DMS153 treated with DMSO at 0.1 percent for 48 hours (cell line): ENCODE data around the gene TRAT1.
"Not testable (repeated sequence)": the region's sequence is repeated elsewhere in the genome, so short reads cannot be mapped to it uniquely, and the experiment has no call there.

ENCODE experiments used
- DNase-seq: peaks from one replicate; lab custom pipeline; 2025; ENCODE audit not compliant: unreplicated experiment; lab: John Stamatoyannopoulos, UW

Gene TRAT1, protein sequence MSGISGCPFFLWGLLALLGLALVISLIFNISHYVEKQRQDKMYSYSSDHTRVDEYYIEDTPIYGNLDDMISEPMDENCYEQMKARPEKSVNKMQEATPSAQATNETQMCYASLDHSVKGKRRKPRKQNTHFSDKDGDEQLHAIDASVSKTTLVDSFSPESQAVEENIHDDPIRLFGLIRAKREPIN

DNA sequence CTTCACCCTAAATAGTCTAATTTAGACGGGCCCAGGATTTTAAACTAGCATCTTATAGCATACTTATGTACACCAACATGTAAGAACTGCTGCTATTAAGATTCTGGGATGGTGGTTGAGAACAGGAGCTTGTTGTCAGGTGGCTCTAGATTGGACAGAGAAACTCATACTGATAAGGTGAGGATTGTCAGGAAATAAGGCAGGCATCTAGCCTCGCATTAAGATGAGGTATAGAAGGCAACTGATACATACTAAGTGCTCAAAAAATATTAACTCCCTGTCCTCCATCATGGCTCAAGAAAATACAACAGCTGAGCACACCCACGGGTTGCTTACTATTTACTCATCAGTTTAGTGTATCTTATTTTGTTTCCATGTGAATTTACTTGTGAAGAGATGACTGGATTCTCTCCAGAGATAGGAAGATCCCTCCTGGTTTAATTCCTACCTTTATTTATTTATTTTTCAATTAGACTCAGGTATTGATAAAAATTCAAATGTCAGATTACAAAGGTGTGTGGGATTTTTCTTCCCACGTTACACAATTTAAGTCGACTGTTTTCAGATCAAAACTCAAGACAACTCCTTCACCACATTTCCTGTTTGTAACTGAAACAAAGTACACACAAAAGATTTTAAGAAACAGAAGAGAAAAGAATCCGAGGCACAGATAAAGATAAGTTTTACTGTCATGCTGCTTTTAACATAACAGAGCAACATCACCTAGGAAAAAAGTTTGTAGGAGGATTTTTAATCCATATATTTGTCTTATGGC lies at the start of gene TRAT1:
TRAT1 (plus strand) TSS at position 664 of the 775 bp plus-strand sequence. CDS start 142 bp downstream, outside the sequence.
- DNase-seq = no peak

DNA sequence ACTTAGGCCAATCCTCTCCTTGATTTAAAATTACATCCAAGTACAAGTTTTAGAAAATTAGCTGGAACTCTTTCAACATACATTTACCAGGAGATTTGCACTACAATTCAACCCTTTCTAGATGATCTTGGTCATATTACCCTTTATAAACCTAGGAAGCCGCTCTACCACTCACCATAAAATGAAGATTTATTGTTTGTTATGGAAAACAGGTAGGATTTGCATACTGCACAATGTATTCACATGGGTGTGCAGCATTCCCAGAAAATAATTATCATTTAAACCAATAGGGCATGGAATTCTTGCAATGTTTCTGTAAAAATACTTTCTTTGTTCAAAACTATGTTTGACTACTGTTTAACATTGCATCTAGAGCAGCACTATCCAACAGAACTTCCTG lies 46.9 kb upstream of the TRAT1 start:
- no peak for DNase-seq

DNA sequence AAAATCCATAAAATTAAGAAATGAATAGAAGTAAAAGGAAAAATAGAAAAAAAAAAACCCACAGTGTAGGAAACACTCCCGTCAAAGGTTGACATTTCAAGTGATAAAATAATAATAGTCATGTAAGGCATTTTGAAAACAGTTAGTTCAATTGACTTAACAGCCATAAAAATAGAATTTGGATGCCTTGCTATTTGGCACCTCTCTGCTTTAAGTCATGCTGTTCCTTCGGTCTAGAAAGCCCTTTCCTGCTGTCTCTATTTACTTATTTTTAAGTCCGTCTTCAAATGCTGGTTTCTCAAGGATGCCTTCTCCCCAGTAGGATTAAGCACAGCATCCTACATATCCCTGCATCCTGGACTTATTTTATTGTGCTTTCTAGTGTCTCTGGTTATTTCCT lies 43.1 kb upstream of the TRAT1 start:
- DNase-seq = no peak

DNA sequence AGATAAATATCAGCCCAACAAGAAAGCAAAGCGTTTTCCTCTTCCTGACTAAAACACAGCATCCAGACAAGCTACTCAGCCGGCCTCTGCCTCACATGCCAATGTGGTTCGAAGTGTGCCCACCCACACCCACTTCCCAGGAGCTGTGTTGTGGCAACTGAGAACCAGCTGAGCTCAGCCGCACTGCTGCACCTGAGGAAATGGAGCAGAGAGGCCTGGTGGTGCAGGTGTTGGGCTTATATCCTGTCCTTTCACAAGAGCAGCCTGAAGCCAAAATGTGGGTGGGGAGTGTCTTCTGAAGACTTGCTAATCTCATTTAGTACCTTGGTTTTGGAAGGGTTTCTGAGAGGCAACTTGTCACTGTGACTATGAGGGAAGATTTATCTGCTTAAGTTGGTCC lies 42.4 kb upstream of the TRAT1 start:
- no peak for DNase-seq

DNA sequence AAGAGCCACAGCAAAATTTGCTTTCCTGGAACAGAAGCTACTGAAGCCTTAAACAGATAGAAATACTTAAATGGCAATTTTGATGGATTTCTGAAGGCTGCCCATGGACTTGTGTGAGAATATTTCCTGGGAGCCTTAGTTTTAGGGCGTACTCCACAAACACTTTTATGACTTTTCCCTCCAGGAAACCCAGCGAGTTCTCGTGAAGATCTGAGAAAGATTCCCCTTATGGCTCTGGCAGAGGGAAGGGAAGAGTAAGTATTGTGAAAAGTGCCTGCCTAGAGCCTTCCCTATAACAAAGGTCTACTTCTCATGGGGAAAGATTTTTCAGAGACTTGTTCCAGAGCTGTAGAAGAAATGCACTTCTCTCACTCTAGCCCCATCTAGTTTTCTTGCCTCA lies 31.1 kb upstream of the TRAT1 start:
- DNase-seq = no peak

DNA sequence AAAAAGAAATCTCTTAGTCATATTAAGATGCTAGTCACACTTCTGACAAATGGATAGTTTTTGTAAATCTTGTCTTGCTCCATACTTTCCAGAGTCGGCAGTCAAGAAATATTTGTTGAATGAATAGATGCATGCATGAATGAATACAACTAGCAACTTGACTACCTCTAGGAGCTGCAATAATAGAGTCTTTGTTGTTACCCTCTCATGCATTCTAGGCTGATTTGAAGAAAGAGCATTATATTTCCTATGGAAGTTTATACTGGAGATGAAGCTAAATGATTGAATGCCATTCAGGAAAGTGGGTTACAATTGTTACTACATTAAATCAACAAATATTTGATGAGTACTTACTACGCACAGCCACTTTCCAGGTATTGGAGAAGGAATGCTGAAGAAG lies 18.1 kb upstream of the TRAT1 start:
- no peak for DNase-seq

DNA sequence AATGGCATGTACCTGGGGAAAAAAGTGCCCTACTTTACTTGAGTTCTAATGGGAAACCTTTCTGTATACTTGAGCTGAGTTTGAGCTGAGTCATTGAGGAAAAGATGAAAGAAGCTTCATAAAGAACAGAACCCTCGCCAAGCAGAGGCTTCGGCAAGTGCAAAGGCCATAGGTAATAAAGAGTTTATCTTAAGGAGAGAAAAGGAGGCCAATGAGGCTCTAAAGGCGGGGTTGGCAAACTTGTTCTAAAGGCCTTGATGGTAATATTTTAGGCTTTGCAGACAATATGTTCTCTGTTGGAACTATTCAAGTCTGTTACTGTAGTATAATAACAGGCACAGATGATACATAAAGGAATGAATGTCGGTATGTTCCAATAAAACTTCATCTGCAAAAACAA lies 17.6 kb upstream of the TRAT1 start:
- no peak for DNase-seq

DNA sequence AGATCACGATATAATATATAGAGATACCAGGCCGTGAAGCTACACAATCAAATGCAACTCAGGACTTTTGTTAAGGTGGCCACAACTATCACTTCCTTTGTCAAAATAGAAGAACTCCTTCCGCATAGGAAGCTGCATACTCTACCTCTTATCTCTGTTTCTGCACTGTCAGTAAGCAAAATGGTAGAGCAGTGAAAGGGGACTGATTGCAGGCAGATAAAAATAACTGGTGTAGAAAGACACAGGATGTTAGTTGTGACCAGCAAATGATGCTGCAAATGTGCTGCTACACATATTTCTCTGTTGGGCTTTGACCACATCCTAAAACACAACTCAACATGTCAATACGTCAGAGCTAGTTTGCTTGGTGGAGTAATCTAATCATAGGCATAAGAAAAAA lies 16.3 kb upstream of the TRAT1 start:
- DNase-seq = no peak

DNA sequence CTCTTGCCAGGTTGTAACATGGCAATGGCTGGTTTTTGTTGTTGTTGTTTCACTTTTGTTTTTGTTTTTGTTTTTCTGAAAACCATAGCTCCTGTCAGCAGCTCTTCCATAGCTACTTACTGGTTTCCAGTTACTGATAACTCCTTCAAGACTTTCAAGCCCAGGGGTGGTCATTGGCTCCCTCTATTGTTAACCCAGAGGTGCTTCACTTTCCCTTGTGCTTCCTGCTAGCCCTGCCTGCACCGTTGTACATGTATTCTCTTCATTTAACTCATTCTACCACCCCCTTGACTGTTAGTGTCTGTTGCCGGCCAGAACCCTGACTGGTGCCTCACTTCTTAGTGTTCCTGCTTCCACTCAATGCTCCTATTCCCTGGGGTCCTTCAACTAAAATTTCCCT lies 4.2 kb upstream of the TRAT1 start:
- no peak for DNase-seq

DNA sequence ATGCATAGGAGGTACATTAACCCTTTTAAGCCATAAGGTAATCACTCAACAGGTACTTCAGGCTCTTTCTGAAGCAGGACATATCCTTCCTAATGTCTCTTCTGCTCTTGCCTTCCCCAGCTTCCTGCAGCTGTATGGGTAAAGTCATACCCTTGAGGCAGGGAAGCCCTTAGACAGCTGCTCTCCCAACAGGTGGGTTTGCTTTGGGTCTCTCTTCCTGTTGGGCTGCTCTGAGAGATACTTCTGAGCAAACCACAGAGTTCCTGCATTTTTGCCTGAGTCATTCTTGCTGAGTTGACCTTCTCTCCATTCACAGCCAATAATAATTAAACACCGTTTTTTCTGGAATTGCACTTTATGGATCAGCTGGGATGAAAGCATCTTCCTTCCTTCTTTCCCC lies 2.0 kb upstream of the TRAT1 start:
- DNase-seq = no peak

DNA sequence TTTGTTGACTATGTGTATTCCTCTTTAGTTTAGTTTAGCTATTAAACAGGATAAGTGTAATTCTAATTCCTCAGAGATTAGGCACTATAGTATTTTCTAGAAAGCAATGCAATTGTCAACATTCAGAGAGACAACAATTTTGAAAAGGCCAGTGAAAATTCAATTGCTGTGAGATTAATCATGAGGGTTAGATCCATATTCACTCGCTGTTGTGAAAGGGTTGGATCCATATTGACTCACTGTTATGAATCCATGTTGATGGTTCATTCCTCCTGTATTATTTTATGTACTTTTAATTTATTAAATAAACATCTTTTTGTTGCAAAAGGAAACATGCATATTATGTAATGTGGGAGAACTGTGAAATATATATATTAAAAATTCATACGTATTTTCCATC lies 641 bp downstream of the TRAT1 start:
- DNase-seq = no peak

DNA sequence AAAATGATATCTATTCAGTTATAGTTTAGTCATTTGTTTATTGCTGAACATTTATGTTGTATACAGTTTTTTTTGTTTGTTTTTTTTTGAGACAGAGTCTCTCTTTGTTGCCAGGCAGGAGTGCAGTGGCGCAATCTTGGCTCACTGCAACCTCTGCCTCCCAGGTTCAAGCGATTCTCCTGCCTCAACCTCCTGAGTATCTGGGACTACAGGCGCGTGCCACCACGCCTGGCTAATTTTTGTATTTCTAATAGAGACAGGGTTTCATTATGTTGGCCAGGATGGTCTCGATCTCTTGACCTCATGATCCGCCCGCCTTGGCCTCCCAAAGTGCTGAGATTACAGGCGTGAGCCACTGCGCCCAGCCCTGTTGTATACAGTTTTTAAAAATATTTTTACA lies 1.2 kb downstream of the TRAT1 start:
- not testable (repeated sequence) for DNase-seq

DNA sequence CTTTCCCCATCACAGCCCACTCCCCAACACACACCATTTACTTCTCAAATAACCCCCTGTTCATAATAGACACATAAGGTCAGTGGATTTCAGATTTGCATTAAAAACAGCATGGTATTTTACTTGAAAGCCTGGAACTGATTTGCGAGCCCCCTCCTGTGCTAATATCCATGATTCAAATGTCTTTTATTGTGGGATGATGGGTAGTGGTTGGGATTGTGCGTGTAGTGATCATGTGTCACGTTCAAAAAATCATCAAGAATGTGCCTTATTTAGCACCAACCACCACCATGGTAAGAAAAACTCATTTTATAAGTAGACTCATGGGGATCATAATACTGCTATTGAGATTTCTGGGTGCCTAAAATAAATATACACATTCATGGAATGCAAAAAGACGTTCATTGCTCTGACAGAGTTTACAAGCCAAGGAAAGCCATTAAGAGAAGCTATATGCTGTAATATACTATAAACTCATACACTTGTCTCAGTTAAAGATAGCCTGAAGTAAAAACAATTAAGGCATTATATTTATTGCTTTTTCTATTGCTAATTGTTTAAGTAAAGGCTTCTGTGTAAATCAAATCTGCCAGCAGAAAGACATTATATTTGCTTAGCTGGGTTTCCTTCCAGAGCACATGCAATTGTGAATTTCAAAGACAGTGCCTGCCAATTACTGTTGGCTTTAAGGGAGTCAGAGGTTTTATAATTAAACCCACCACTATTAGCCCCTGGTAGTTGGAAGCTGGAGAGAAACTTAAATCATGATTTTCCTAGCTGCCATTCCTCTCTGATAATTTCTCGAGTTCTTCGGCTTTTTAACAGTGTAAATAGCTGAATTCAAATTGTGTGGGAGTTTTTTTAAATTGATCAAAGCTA lies 4.0 kb downstream of the TRAT1 start:
- DNase-seq = no peak

DNA sequence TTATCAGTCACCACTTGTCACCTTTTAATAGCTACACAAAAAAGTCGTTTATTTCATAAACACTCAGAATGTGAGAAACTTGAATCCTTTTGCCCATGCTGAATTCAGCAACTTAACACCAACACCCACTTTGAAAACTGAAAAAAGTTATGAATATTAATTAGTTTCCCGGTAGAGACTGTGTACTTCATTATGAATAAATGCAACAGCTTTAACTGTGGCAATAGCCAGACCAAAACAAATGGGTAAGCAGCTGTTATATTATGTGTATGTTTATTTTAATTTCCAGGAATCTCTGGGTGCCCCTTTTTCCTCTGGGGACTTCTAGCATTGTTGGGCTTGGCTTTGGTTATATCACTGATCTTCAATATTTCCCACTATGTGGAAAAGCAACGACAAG lies 7.8 kb downstream of the TRAT1 start:
- no peak for DNase-seq

DNA sequence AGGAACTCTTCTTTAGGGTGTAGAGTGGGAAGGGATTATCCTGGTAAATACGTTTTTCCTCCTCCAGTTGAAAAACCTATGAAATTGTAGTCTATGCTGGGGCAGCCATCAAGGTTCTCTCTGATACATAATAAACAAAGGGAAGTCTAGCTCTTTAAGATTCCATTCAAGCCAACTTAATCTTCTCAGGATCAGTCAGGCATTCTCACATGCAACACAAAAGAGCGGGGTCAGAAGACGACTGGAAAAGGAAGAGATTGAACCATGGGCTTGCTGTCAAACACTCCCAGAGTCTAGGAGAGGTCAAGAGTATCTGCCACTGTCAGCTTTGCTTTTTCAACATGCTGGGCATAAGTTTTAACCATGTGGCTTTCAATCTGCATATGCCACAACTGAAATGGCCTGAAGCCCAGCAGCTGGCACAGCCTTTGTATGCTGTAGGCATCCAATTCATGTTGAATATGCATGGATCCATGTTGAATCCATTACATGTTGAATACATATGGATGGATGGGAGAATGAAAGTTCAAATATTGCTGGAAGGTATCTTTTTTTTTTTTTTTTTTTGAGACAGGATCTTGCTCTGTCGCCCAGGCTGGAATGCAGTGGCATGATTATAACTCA lies 8.5 kb downstream of the TRAT1 start:
- no peak for DNase-seq

DNA sequence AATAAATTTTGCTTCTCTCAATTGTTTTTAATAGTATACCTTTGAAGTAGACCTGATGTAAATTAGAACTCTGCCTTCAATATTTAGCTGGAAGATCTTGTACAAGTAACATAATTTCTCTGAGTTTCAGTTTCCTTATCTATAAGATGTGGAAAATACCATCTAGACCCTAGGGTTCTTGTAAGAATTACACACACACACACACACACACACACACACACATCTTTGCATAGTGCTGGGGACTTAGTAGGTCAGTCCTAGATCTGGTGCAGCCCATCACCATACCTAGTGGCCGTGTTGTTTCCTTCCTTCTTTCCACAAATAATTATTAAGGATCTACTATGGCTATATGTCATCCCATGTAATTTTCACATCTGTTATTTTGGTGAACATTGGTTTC lies 11.0 kb downstream of the TRAT1 start:
- no peak for DNase-seq

DNA sequence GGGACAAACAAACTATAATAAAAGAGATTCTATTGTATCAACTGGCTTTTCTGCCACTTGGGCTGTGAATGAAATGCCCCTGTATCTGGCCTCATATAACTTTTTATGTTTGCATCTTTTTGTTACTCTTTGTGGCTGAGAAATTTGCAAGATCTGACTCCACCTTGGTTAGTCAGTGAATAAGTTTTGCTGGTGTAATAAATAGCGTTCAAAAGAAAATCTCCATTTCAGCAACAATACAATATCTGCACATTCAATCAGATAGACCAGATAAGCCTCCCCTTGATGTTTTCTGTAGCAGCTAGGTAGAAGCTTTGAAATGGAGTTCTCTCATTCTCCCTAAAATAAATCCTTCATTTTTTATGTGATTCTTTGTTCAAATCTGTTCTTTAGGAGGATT lies 12.0 kb downstream of the TRAT1 start:
- no peak for DNase-seq

DNA sequence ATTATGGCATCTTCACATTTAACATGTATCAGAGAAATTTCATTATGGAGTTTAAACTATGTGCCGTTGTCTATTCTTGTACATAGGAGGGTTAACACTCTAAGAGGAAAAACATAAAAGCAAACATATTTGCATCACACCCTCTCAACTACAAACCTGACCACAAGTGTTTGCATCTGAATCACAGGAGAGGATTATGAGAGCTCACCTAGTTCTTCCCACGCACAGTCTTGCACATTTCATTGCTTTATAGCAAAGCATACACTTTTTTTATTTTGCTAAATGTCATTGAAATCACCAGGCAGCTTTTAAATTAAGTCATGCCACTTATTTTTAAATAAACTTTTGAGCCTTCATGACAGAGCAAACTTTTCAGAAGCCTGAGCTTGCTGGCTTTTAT lies 12.5 kb downstream of the TRAT1 start:
- no peak for DNase-seq

DNA sequence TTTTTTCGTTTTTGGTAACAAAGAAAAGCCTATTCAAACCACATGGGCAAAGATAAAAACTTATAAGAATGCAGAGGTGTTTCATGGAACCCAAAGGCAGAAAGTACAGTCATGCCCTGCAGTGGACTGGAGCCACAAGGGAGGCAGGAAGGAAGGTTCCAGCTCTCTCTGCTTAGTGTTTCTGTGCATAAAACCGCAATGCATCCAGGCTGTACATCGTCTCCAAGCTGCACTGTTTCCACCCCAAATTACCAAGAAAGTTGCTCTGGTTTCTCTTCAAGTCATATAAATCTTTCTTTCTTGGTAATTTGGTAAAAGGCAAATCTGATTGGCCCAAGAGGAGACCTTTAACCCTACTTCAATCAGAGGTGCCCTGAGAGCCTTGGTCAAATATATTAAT lies 15.8 kb downstream of the TRAT1 start:
- no peak for DNase-seq

DNA sequence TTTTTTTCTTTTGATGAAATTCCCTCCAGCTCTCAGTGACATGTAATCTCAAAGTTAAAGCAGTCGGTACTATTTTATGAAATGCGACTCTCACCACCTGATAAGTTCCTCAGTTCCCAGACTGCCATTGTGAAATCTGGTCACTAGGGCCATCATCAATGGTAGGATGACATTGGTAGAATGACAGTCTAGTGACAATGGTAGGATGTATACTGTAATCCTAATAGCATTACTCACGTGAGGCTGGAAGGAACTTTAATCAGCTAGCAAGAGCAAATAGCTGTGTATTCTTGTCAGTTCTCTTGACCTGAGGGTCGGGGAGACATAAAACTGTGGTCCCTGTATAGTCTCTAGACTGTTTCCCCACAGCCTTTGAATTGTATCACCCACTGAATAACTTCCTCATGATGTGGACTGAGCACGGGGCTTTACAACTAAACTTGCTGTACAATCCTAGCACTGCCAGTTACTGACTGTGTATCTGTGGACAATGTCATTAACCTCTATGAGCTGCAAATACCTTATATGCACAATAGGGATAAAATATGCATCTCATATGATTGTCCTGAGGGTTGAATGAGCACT lies 23.2 kb downstream of the TRAT1 start:
- DNase-seq = no peak

DNA sequence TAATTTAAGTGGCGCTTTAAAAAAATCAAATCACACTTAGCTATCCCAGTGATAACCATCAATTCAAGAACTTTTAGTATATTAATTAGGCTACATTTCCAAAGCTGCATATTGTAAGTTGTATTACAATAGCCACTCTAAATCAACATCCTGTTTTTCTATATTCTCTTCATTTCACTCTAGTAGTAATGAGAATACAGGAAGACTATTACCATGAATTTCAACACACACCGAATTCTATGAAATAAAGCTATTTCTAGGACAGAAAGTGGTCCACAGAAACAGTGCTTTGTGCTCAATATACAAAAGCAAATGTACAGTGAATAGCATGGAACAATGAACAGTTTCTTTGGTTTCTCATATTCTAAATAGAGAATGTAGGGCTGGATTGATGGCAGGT lies 24.6 kb downstream of the TRAT1 start:
- DNase-seq = no peak
